GM23338 (cell line): Measurements from ENCODE around the gene RBM33. TPM values are rescaled to one million over a fixed set of nuclear protein-coding genes. Genes with fewer than 3 reads are reported as not detected.

Experiments
- ATAC-seq: fragments of 200-7000 bp; cut with Tn5 transposase; 3 replicates; pipeline ENCODE4 v1.9.1; 2020
- DNase-seq: peaks from one replicate; pipeline ENCODE4 v3.0.0-alpha.2; 2015; ENCODE audit warnings: low spot score
- H2AFZ ChIP-seq: fragments of 200-600 bp; sonication (generic); 2 replicates; pipeline ENCODE4 v1.8.0; 2016; ENCODE audit warnings: antibody characterized with exemption, mild to moderate bottlenecking, moderate library complexity
- H3F3A ChIP-seq: fragments of 200-600 bp; sonication (generic); replicated peaks from 2 replicates; pipeline ENCODE4 v1.8.0; 2017; ENCODE audit warnings: antibody characterized with exemption, mixed run types, low read depth
- H3K27ac ChIP-seq: fragments of 200-600 bp; sonication (generic); 2 replicates; pipeline ENCODE4 v1.6.1; 2016; ENCODE audit warnings: low read depth
- H3K27me3 ChIP-seq: fragments of 200-600 bp; sonication (generic); 2 replicates; pipeline ENCODE4 v1.8.0; 2016; ENCODE audit warnings: mild to moderate bottlenecking, mixed run types, moderate library complexity; ENCODE audit not compliant: insufficient read depth
- H3K36me3 ChIP-seq: fragments of 200-600 bp; sonication (generic); 2 replicates; pipeline ENCODE4 v1.8.0; 2016; ENCODE audit warnings: mild to moderate bottlenecking; ENCODE audit not compliant: insufficient read depth
- H3K4me1 ChIP-seq: fragments of 200-600 bp; sonication (generic); 2 replicates; pipeline ENCODE4 v1.8.0; 2016; ENCODE audit warnings: mild to moderate bottlenecking, moderate library complexity; ENCODE audit not compliant: insufficient read depth
- H3K4me2 ChIP-seq: fragments of 200-600 bp; sonication (generic); 2 replicates; pipeline ENCODE4 v1.7.1; 2017; ENCODE audit warnings: mixed run types
- H3K4me3 ChIP-seq: fragments of 200-600 bp; sonication (generic); 2 replicates; pipeline ENCODE4 v1.6.1; 2016; ENCODE audit warnings: mixed run types
- H3K79me2 ChIP-seq: fragments of 200-600 bp; sonication (generic); replicated peaks from 2 replicates; pipeline ENCODE4 v1.8.0; 2017; ENCODE audit warnings: mild to moderate bottlenecking; ENCODE audit not compliant: insufficient read depth
- H3K9me2 ChIP-seq: fragments of 200-600 bp; sonication (generic); 2 replicates; pipeline ENCODE4 v1.8.0; 2017; ENCODE audit not compliant: insufficient read depth
- H4K20me1 ChIP-seq: fragments of 200-600 bp; sonication (generic); replicated peaks from 2 replicates; pipeline ENCODE4 v1.8.0; 2017; ENCODE audit warnings: mild to moderate bottlenecking; ENCODE audit not compliant: insufficient read depth
- H3K27ac Mint-ChIP-seq: 2 replicates; pipeline ENCODE4 v1.8.0; 2020; ENCODE audit warnings: inconsistent platforms, mild to moderate bottlenecking, moderate library complexity, mixed read lengths
- H3K27me3 Mint-ChIP-seq: 3 replicates; pipeline ENCODE4 v1.8.0; 2022; ENCODE audit warnings: low read depth, mild to moderate bottlenecking, moderate library complexity, mixed read lengths, inconsistent platforms; ENCODE audit not compliant: insufficient read depth, poor library complexity
- H3K36me3 Mint-ChIP-seq: 3 replicates; pipeline ENCODE4 v1.8.0; 2021; ENCODE audit warnings: low read depth, mild to moderate bottlenecking, inconsistent platforms, moderate library complexity, mixed read lengths
- H3K4me1 Mint-ChIP-seq: 3 replicates; pipeline ENCODE4 v1.8.0; 2020; ENCODE audit warnings: mild to moderate bottlenecking, inconsistent platforms, mixed read lengths
- H3K4me3 Mint-ChIP-seq: 3 replicates; pipeline ENCODE4 v1.8.0; 2021; ENCODE audit warnings: moderate library complexity, mild to moderate bottlenecking, inconsistent platforms, mixed read lengths
- H3K9me3 Mint-ChIP-seq: 3 replicates; pipeline ENCODE4 v1.8.0; 2020; ENCODE audit warnings: moderate library complexity, mild to moderate bottlenecking, inconsistent platforms, mixed read lengths
- CREB1 ChIP-seq: fragments of 250-450 bp; sonication (Bioruptor Pico); IDR thresholded peaks from 2 replicates; pipeline ENCODE4 v1.5.0; 2020; ENCODE audit warnings: low read depth, mild to moderate bottlenecking, moderate library complexity
- ETS1 ChIP-seq: IDR thresholded peaks from 2 replicates; pipeline ENCODE4 v1.6.1; 2016; ENCODE audit warnings: antibody characterized with exemption
- JUNB ChIP-seq: IDR thresholded peaks from one replicate; pipeline ENCODE4 v1.6.1; 2016; ENCODE audit warnings: antibody characterized with exemption; ENCODE audit not compliant: unreplicated experiment
- ZNF114 ChIP-seq: fragments of 250-450 bp; sonication (Bioruptor Pico); IDR thresholded peaks from 2 replicates; pipeline ENCODE4 v1.5.0; 2020; ENCODE audit warnings: mild to moderate bottlenecking, moderate library complexity
- ZNF331 ChIP-seq: fragments of 250-450 bp; sonication (Bioruptor Pico); IDR thresholded peaks from 2 replicates; pipeline ENCODE4 v1.5.0; 2020; ENCODE audit warnings: low read depth, mild to moderate bottlenecking, moderate library complexity
- ZNF462 ChIP-seq: fragments of 250-450 bp; sonication (Bioruptor Pico); IDR thresholded peaks from 2 replicates; pipeline ENCODE4 v1.5.0; 2020; ENCODE audit warnings: mild to moderate bottlenecking, moderate library complexity
- polyA plus RNA-seq: library from polyadenylated mRNA; unstranded; fragments of >200 nt; fragmentation: Nextera tagmentation; extraction: Ambion mirVana; gene quantifications from 2 replicates; pipeline ENCODE4 v1.2.1, GENCODE V29; 2016
- total RNA-seq: library from RNA; depleted of rRNA; stranded (reverse); fragments of >200 nt; shearing (Covaris generic); gene quantifications from 2 replicates; pipeline ENCODE4 v1.2.3, GENCODE V29; 2014

Gene RBM33
- total and polyA plus RNA-seq, 2 experiments from 2014 or later, result 47.7 to 94.7 TPM

- TF ChIP-seq CREB1 (CRISPR knock-in tag) (no peak), ZNF462 (no peak), JUNB (no peak), ZNF331 (no peak)
Measured at GRCh38 chr7:155791836-155792235, 147.4 kb downstream of the RBM33 start (continued).

- H3K9me2 ChIP-seq, result no peaks in the 10 kb centered on the region
- no peak for ATAC-seq
- no peak overlapping the region for H3K27ac Mint-ChIP-seq
- H3K27ac ChIP-seq, result no peak overlapping the region
- H3F3A ChIP-seq, result no peaks in the 10 kb centered on the region
- H3K36me3 ChIP-seq, result no peaks in the 10 kb centered on the region
- H3K27me3 ChIP-seq, result peaks cover 20% of the 10 kb centered on the region
- H3K27me3 Mint-ChIP-seq, result peaks cover 20% of the 10 kb centered on the region
- peaks cover 8% of the 10 kb centered on the region; the same call in 2 of the 3 replicates for H3K9me3 Mint-ChIP-seq
- no peak overlapping the region for H3K4me3 ChIP-seq
- no peak overlapping the region for H3K4me2 ChIP-seq
- H3K4me1 Mint-ChIP-seq, result peaks cover 2% of the 10 kb centered on the region; the same call in 1 of the 3 replicates
- no peaks in the 10 kb centered on the region for H3K4me1 ChIP-seq
- H3K79me2 ChIP-seq, result no peaks in the 10 kb centered on the region
- H3K36me3 Mint-ChIP-seq, result no peaks in the 10 kb centered on the region
- H3K4me3 Mint-ChIP-seq, result no peak overlapping the region
- DNase-seq, result no peak
- no peaks in the 10 kb centered on the region for H4K20me1 ChIP-seq
- H2AFZ ChIP-seq, result no peak overlapping the region
- no peak for TF ChIP-seq ZNF462
- TF ChIP-seq ZNF114 (CRISPR knock-in tag), result no peak
- no peak for TF ChIP-seq CREB1 (CRISPR knock-in tag)
- no peak for TF ChIP-seq ETS1
Measured at GRCh38 chr7:155792315-155792960, 148.0 kb downstream of the RBM33 start.
